ENCODE results near the gene KRTAP4-12.
"Not testable (repeated sequence)": the region's sequence is repeated elsewhere in the genome, so short reads cannot be mapped to it uniquely, and the experiment has no call there.

KRTAP4-12 gene

DNA sequence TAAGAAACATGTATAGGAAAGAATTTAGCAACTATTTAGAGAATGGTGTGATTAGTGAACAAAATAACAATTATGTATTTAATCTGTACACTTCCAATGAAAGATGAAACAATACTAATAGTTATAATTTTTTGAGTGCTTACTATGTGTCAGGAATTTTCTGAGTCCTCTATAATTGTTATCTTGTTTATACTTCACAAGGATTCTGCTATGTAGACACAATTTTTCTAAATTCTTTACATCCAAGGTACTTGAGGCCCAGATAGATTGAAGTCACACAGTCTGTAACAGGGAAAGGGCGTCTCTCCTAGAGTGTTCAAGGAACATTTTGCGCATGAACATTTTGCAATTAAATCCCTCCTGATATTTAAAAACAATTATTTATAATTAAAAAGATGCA is 1.1 kb upstream of the KRTAP4-12 start:
- no peak for DNase-seq (ENCODE audit: low spot score)

DNA sequence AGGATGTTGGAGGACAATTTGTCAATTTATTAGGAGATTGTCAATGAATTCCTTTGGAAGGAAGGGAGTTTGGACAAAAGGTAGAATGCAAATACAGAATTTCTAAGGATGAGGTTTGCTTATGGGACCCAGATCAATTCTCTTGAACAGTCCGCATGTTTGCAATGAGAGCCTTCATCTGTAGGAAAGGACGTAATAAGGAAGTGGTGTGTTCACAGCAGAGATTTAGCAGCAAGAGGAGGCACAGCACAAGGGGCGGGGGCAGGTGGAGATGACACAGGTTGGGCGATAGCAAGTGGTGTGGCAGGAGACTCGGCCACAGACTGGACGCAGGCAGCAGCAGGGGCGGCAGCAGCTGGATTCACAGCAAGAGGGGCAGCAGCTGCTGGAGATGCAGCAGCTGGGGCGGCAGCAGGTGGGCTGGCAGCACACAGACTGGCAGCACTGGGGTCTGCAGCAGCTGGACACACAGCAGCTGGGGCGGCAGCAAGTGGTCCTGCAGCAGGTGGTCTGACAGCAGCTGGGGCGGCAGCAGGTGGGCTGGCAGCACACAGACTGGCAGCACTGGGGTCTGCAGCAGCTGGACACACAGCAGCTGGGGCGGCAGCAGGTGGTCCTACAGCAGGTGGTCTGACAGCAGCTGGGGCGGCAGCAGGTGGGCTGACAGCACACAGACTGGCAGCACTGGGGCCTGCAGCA is 541 bp downstream of the KRTAP4-12 start:
- DNase-seq (ENCODE audit: low spot score) = not testable (repeated sequence)

DNA sequence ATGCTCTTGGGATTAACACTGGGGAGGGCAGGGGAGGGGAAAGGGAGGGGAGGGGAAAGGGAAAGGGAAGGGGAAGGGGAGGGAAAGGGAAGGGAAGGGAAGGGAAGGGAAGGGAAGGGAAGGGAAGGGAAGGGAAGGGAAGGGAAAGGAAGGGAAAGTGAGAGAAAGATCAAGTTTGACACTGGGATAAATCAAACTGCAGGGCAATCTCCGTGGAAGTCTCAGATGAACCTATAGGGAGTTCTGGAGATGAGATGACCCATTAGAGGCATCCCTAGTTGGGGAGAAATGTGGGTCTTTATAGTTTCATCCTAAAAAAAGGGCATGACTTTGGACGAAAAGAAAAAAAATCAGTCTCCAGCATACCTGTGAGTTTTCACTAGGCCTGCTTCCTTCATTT is 2.2 kb downstream of the KRTAP4-12 start:
- DNase-seq (ENCODE audit: low spot score) = no peak

DNA sequence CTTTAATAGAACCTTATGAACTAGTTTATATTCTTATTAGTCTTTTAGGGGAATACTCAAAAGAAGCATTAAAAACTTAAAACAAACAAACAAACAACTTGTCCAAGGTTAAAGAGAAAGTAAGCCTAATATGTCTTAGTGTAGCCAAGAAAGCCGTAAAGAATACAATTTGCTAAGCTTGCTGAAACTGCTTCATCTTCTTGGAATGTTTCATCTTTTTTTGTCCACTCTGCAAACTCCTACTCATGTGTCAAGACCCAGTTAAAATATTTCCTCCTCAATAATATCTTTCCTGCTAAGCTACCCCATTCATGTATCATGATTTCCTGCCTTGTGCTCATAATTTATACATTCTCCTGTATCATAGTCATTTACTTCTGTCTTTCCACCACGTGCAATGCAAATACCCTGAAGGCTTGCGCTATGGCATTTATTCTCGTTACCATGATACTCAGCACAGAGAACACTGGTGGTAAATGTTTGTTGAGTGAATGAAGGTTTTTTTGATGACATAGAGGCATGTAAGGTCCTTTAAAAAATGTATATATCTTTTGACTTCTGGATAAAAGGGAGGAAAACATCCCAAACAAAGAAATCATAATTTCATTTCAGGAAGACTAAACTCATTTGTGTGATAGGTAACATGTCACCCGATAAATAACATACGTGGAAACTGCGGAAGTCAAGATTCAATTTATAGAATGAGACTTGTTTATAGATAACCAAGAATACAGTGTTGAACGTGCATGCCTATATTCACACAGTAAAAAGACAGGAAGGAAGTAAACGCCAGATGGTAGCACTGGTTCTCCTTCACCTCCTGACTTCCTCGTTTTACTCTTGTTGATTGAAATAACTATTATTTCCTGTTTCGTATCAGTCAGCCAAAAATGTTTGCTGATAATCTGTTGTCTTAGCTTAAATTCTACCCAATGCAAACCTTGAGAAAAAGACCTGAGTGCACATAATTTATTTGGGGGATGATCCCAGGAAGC is 4.0 kb downstream of the KRTAP4-12 start:
- DNase-seq (ENCODE audit: low spot score) = not testable (repeated sequence)

DNA sequence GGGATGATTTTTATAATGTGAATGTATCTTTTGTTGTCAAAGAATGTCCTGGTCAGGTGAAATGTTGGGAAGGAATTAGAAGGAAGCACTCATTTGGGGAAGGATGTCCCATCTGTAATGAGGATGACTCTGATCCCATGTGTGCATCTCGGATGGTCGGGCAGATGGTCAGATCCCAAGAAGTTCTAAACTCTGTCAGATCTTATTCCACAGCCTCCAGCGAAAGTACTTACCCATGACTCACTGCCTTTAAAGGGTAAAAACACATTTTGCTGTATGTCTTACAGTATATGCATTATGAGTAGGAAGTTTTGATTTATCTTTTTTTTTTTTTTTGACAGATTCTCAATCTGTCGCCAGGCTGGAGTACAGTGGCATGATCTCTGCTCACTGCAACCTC is 5.3 kb downstream of the KRTAP4-12 start:
- DNase-seq (ENCODE audit: low spot score) = no peak

DNA sequence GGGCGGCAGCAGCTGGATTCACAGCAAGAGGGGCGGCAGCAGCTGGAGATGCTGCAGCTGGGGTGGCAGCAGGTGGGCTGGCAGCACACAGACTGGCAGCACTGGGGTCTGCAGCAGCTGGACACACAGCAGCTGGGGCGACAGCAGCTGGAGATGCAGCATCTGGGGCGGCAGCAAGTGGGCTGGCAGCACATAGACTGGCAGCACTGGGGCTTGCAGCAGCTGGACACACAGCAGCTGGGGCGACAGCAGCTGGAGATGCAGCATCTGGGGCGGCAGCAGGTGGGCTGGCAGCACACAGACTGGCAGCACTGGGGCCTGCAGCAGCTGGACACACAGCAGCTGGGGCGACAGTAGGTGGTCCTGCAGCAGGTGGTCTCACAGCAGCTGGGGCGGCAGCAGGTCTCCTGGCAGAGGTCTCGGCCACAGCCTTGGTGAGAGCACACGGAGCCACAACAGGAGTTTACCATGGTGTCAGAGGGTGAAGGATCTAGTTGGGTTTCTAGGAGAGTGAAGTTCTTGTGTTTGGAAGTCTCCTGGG is 6.1 kb downstream of the KRTAP4-12 start, which contains the start of gene KRTAP4-11:
TSS of gene KRTAP4-11 (minus strand) at position 528 of the 541 bp plus-strand sequence. CDS start at position 470, 58 bp downstream.
- not testable (repeated sequence) for DNase-seq (ENCODE audit: low spot score)

DNA sequence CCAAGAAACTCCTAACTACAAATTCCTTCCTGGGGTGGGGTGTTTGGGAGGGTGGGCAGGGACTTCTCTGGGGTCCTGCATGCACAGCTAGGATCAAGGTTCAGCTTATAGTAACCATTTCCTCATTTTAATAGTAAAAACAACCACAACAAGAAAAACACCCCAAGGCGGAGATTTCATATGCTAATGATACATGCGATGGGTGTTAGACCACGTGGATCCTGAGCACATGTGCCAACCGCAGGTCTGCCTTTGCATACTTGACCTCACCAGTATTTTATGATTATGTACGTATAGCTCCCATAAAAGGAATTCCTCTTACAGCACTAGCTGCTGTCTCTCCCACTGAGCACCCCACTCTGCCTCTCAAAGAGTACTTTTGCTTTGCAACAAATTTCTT is 7.7 kb downstream of the KRTAP4-12 start:
- DNase-seq (ENCODE audit: low spot score) = no peak

DNA sequence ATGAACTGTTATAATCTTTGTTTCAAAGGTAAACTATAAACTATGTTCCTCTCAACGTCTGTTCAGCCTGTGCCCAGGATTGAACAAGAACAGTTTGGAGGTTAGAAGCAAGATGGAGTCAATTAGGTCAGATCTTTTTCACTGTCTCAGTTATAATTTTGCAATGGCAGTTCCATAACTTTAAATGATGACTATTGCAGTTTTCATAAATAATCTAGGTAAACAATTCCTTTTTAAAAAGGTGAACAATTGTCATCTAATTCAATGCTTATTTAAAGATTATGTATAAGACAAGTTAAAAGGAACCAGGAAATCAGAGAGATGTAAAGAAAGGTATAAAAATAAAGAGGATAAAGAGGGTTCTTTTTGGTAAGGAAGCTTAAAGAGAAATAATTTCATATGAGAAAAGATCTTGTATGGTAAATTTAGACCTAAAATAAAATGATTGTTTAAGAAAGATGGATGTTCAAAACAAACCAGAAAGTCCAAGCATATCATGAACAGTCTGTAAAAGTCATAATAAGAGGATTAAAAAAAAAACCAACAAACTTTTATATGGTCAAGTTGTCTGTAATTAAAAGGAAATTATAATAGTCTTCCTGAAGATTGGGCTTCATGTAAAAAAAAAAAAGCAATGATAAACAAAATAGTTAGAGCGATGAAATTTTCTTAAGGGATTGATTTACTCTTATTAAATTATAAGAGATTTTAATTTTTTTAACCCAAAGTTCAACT is 12.7 kb downstream of the KRTAP4-12 start:
- no peak for DNase-seq (ENCODE audit: low spot score)

DNA sequence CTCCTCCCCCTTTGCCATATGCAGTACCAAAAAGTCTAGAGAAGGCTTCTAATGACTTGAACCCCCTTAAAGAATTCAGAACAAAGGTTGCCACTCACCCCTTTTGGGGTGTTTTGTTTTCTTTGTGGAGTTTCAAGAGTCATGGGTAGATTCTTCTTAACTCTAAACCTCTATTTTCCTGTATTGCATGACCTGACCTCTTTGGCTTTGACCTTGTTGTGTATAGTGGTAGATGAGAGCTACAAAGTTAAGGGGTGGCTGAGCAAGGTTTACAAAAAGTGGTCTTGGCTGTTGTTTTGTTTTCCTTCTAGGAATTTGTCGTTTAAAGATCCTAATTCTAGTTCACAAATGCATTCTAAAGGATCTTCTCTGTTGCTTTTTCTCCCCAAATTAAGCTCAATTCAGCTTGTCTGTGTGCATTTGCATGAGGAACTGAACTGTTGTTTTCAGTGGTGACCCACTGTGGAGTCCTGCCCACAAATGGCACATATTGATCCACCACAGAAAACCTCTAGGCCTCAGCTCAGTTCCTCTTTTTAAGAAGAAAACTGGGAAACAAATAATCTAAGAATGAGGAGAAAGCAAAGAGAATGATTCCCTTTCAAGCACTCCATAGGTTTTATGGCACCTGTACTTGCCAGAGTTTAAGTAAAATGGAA is 15.1 kb downstream of the KRTAP4-12 start:
- DNase-seq (ENCODE audit: low spot score) = not testable (repeated sequence)

DNA sequence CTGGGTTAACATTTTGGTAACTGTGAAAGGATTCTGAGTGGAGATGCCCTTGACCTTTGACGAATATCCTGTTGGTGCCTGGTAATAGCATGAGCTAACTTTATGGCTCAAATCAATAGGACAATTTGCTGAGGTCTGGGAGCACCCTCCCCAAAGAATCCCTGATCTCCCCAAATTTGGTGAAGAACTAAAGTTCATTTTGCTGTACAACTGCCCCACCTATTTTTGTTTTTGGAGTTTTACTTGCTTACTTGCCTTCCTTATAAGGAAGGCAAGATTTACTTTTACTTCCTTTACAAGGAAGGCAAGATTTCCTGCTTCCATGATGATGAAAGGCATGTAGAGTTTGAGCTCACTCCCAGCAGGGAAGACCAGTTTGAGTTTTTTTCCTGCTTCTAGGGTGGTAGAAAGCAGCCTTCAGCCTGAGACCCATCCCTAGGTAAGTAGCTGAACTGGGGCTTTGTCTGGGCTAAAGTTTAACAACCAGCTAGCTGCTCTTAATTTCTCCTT is 16.0 kb downstream of the KRTAP4-12 start:
- DNase-seq (ENCODE audit: low spot score) = no peak

DNA sequence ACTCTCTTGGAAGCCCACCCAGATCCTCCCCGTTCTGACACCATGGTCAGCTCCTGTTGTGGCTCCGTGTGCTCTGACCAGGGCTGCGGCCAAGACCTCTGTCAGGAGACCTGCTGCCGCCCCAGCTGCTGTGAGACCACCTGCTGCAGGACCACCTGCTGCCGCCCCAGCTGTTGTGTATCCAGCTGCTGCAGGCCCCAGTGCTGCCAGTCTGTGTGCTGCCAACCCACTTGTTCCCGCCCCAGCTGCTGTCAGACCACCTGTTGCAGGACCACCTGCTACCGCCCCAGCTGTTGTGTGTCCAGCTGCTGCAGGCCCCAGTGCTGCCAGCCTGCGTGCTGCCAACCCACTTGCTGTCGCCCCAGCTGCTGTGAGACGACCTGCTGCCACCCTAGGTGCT is 18.6 kb downstream of the KRTAP4-12 start, which contains the start of gene KRTAP4-9:
TSS of gene KRTAP4-9 (plus strand) at position 43 of the 400 bp plus-strand sequence. CDS start at position 43, 0 bp downstream.
- not testable (repeated sequence) for DNase-seq (ENCODE audit: low spot score)

DNA sequence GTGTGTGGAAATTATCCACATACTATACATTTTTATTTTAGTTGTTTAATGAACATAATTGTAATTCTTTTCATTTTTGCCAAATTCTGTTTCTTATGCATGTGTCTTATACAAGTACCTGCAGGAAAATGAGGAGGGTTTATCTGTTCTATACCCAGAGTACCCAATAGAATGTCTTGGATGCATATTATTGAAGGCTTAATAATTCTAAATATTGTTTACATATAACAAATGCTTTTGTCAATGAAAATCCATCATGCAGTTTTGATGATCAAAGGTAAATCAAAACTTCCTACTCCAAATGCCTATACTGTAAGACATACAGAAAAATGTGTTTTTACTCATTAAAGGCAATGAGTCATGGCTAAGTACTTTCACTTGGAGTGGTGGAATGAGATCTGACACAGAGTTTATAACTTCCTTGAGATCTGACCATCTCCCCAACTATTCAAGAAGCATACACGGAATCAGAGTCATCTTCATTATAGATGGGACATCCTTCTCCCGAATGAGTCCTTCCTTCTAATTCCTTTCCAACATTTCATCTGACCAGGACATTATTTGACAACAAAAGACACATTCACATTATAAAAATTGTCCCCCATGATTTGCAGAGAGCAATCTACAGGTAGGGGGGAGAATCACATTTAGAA is 19.5 kb downstream of the KRTAP4-12 start:
- not testable (repeated sequence) for DNase-seq (ENCODE audit: low spot score)

DNA sequence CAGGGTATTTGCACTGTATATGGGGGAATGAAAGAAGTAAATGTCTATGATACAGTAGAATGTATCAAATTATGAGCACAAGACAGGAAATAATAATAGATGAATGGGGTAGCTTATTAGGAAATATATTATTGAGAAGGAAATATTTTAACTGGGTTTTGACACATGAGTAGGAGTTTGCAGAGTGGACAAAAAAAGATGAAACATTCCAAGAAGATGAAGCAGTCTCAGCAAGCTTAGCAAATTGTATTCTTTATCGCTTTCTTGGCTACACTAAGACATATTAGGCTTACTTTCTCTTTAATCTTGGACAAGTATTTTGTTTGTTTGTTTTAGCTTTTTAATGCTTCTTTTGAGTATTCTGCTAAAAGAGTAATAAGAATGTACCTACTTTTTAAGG is 20.1 kb downstream of the KRTAP4-12 start:
- DNase-seq (ENCODE audit: low spot score) = no peak

DNA sequence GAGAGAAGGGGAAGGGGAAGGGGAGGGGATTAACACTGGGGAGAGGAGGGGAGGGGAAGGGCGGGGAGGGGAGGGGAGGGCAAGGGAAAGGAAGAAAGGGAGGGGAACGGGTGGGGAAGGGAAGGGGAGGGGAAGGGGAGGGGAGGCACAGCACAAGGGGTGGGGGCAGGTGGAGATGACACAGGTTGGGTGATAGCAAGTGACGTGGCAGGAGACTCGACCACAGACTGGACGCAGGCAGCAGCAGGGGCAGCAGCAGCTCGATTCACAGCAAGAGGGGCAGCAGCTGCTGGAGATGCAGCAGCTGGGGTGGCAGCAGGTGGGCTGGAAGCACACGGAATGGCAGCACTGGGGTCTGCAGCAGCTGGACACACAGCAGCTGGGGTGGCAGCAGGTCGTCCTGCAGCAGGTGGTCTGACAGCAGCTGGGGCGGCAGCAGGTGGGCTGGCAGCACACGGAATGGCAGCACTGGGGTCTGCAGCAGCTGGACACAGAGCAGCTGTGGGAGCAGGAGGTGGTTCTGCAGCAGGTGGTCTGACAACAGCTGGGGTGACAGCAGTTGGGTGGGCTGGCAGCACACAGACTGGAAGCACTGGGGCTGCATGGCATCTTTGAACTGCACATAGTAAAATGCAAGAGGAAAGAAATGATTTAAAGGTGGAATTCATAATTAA is 22.3 kb downstream of the KRTAP4-12 start, which contains the start of gene KRTAP4-16:
TSS of gene KRTAP4-16 (minus strand) at position 624 of the 674 bp plus-strand sequence. CDS start at position 624, 0 bp downstream.
- DNase-seq (ENCODE audit: low spot score) = no peak

DNA sequence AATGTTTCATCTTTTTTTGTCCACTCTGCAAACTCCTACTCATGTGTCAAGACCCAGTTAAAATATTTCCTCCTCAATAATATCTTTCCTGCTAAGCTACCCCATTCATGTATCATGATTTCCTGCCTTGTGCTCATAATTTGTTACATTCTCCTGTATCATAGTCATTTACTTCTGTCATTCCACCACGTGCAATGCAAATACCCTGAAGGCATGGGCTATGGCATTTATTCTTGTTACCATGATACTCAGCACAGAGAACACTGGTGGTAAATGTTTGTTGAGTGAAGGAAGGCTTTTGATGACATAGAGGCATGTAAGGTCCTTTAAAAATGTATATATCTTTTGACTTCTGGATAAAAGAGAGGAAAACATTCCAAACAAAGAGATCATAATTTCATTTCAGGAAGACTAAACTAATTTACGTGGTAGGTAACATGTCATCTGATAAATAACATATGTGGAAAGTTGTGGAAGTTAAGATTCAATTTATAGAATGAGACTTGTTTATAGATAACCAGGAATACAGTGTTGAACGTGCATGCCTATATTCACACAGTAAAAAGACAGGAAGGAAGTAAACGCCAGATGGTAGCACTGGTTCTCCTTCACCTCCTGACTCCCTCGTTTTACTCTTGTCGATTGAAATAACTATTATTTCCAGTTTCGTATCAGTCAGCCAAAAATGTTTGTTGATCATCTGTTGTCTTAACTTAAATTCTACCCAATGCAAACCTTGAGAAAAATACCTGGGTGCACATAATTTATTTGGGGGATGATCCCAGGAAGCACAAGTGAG is 24.1 kb downstream of the KRTAP4-12 start:
- not testable (repeated sequence) for DNase-seq (ENCODE audit: low spot score)

DNA sequence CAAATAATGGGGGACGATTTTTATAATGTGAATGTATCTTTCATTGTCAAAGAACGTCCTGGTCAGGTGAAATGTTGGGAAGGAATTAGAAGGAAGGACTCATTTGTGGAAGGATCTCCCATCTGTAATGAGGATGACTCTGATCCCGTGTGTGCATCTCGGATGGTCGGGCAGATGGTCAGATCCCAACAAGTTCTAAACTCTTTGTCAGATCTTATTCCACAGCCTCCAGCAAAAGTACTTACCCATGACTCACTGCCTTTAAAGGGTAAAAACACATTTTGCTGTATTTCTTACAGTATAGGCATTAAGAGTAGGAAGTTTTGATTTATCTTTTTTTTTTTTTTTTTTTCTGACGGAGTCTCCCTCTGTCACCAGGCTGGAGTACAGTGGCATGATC is 25.5 kb downstream of the KRTAP4-12 start:
- no peak for DNase-seq (ENCODE audit: low spot score)

DNA sequence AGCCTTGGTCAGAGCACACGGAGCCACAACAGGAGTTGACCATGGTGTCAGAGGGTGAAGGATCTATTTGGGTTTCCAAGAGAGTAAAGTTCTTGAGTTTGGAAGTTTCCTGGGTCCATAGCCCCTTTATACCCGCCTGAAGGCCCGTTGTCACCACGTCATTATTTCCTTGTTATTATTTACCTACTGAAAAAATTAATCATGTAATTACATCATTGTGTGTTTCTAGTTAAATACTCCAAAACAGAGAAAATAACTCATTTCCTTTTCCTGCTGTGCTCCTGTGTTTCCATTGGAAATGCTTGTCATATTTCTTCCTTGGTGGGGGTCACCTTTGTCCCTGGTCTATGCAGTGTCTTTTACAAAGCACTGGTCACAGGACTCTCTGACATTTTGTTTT is 25.9 kb downstream of the KRTAP4-12 start, which contains the start of gene KRTAP4-8:
TSS of gene KRTAP4-8 (minus strand) at position 101 of the 400 bp plus-strand sequence. CDS start at position 43, 58 bp downstream.
- DNase-seq (ENCODE audit: low spot score) = no peak

DNA sequence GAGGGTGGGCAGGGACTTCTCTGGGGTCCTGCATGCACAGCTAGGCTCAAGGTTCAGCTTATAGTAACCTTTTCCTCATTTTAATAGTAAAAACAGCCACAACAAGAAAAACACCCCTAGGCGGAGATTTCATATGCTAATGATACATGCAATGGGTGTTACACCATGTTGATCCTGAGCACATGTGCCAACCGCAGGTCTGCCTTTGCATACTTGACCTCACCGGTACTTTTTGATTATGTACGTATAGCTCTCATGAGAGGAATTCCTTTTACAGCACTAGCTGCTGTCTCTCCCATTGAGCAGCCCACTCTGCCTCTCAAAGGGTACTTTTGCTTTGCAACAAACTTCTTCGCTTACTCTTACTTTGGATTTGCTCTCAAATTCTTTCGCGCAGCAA is 27.9 kb downstream of the KRTAP4-12 start:
- no peak for DNase-seq (ENCODE audit: low spot score)

Measured in LoVo (cell line).